Measurements from ENCODE around the gene HIGD2A.
A peak's percentile ranks its signal among the peaks of the same experiment; 100 is the strongest.

- TF ChIP-seq CTCF (IDR thresholded peaks at IDR 0.05): peak in 3 of 4 experiments; percentile 30 to 46 (median 31)
- peak; percentile 83 to 86 for TF ChIP-seq POLR2A (IDR thresholded peaks at IDR 0.05)
Observed at GRCh38 chr5:176361437-176362232, 26.9 kb upstream of the HIGD2A start, which contains the start of gene KIAA1191.
